MM.1S (cell line): ENCODE measurements around the gene GPC1.

ENCODE experiments used
- DNase-seq: peaks from one replicate; pipeline ENCODE4 v3.0.0-alpha.2; 2015
- H2AFZ ChIP-seq: fragments of 300-600 bp; sonication (generic); 2 replicates; pipeline ENCODE4 v1.6.0; 2016; ENCODE audit warnings: antibody characterized with exemption, low read length
- H3F3A ChIP-seq: fragments of 300-600 bp; sonication (generic); 2 replicates; pipeline ENCODE4 v1.6.1; 2016; ENCODE audit warnings: mild to moderate bottlenecking, antibody characterized with exemption, low read length, moderate library complexity, mixed read lengths; ENCODE audit not compliant: insufficient read depth
- H3K27ac ChIP-seq: fragments of 300-600 bp; sonication (generic); 2 replicates; pipeline ENCODE4 v1.5.1; 2016; ENCODE audit warnings: mild to moderate bottlenecking, low read length
- H3K27me3 ChIP-seq: fragments of 300-600 bp; sonication (generic); replicated peaks from 2 replicates; pipeline ENCODE4 v1.6.0; 2016; ENCODE audit warnings: low read length; ENCODE audit not compliant: insufficient read depth
- H3K36me3 ChIP-seq: fragments of 300-600 bp; sonication (generic); replicated peaks from 2 replicates; pipeline ENCODE4 v1.6.1; 2016; ENCODE audit warnings: mild to moderate bottlenecking, low read length, mixed read lengths; ENCODE audit not compliant: insufficient read depth
- H3K4me1 ChIP-seq: fragments of 300-600 bp; sonication (generic); 2 replicates; pipeline ENCODE4 v1.6.1; 2016; ENCODE audit warnings: low read length, mixed read lengths
- H3K4me2 ChIP-seq: fragments of 300-600 bp; sonication (generic); 2 replicates; pipeline ENCODE4 v1.6.0; 2016; ENCODE audit warnings: low read depth, low read length
- H3K4me3 ChIP-seq: fragments of 300-600 bp; sonication (generic); 2 replicates; pipeline ENCODE4 v1.5.1; 2016; ENCODE audit warnings: low read length, mixed read lengths
- H3K79me2 ChIP-seq: fragments of 300-600 bp; sonication (generic); 2 replicates; pipeline ENCODE4 v1.6.1; 2016; ENCODE audit warnings: mixed run types, low read length, mixed read lengths
- H3K9ac ChIP-seq: fragments of 300-600 bp; sonication (generic); 2 replicates; pipeline ENCODE4 v1.6.1; 2016; ENCODE audit warnings: low read length, mixed read lengths
- H3K9me2 ChIP-seq: fragments of 300-600 bp; sonication (generic); replicated peaks from 2 replicates; pipeline ENCODE4 v1.6.1; 2016; ENCODE audit warnings: mild to moderate bottlenecking, low read length, mixed read lengths; ENCODE audit not compliant: insufficient read depth
- H3K9me3 ChIP-seq: fragments of 300-600 bp; sonication (generic); replicated peaks from 2 replicates; pipeline ENCODE4 v1.6.1; 2016; ENCODE audit warnings: mild to moderate bottlenecking, low read length, mixed read lengths; ENCODE audit not compliant: insufficient read depth
- H4K20me1 ChIP-seq: fragments of 300-600 bp; sonication (generic); 2 replicates; pipeline ENCODE4 v1.6.1; 2016; ENCODE audit warnings: mild to moderate bottlenecking, low read length, moderate library complexity, mixed read lengths; ENCODE audit not compliant: insufficient read depth
- EZH2 ChIP-seq: fragments of 300-600 bp; sonication (generic); optimal IDR thresholded peaks from 2 replicates; pipeline ENCODE3; 2017; ENCODE audit warnings: low read depth, mild to moderate bottlenecking, antibody characterized with exemption, low read length, mixed read lengths
- EZH2phosphoT487 ChIP-seq: fragments of 300-600 bp; sonication (generic); IDR thresholded peaks from 2 replicates; pipeline ENCODE4 v1.6.1; 2018; ENCODE audit warnings: antibody characterized with exemption, low read length
- TF ChIP-seq, protein P1 (sequence below): fragments of 300-600 bp; sonication (generic); IDR thresholded peaks from 2 replicates; pipeline ENCODE4 v1.5.1; 2016; ENCODE audit warnings: antibody characterized with exemption, low read length, mixed read lengths

The GPC1 gene

DNA sequence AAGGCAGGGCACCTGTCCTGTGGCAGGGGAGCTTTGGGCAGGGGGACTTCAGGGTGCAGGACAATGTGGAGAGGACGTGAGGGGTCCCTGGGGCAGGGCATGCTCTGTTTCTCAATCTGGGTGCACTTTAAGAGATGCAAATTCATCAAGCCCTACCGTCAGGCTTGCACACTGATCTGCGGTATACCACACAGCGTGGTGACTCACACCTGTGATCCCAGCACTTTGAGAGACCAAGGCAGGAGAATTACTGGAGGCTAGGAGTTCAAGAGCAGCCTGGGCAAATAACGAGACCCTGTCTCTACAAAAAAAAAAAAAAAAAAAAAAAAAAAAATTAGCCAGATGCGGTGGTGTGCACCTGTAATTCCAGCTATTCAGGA lies 10.2 kb upstream of the GPC1 start:
- no peaks in the 10 kb centered on the region for H3K9me2 ChIP-seq
- no peak overlapping the region for H3K4me3 ChIP-seq
- H3K27me3 ChIP-seq, result peaks cover 30% of the 10 kb centered on the region
- no peaks in the 10 kb centered on the region for H3K9me3 ChIP-seq
- H2AFZ ChIP-seq, result no peak overlapping the region
- H3K27ac ChIP-seq, result no peak overlapping the region
- DNase-seq, result peak; percentile 13
- TF ChIP-seq, protein P1, sequence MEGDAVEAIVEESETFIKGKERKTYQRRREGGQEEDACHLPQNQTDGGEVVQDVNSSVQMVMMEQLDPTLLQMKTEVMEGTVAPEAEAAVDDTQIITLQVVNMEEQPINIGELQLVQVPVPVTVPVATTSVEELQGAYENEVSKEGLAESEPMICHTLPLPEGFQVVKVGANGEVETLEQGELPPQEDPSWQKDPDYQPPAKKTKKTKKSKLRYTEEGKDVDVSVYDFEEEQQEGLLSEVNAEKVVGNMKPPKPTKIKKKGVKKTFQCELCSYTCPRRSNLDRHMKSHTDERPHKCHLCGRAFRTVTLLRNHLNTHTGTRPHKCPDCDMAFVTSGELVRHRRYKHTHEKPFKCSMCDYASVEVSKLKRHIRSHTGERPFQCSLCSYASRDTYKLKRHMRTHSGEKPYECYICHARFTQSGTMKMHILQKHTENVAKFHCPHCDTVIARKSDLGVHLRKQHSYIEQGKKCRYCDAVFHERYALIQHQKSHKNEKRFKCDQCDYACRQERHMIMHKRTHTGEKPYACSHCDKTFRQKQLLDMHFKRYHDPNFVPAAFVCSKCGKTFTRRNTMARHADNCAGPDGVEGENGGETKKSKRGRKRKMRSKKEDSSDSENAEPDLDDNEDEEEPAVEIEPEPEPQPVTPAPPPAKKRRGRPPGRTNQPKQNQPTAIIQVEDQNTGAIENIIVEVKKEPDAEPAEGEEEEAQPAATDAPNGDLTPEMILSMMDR, result no peak
- TF ChIP-seq EZH2 (no peak), EZH2phosphoT487 (no peak)
- no peaks in the 10 kb centered on the region for H3K79me2 ChIP-seq
- peaks cover 12% of the 10 kb centered on the region; the same call in 1 of the 2 replicates for H3K4me1 ChIP-seq
- no peak overlapping the region for H3K4me2 ChIP-seq
- H4K20me1 ChIP-seq, result no peaks in the 10 kb centered on the region
- H3F3A ChIP-seq, result peaks cover 21% of the 10 kb centered on the region
- no peaks in the 10 kb centered on the region for H3K36me3 ChIP-seq
- H3K9ac ChIP-seq, result no peak overlapping the region

DNA sequence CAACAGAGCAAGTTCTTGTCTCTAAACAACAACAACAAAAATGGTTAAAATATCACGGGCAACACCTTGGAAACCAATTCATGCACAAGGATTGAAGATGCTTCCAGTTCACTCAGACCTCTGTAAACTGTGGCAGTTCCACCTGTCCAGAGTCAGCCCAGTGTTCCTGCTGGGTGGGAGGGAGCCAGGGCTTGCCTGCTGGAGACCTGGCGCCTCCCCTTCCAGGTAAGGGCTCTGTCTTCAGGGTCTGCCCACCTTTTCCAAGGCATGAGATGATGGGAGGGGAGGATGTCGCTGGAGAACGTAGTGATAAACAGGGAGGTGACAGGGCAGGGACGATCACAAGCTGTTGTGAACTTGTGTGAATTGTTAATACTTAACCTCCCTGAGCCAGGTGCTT lies 9.8 kb upstream of the GPC1 start:
- H4K20me1 ChIP-seq, result no peaks in the 10 kb centered on the region
- peaks cover 12% of the 10 kb centered on the region; the same call in 1 of the 2 replicates for H3K4me1 ChIP-seq
- peaks cover 30% of the 10 kb centered on the region for H3K27me3 ChIP-seq
- no peak overlapping the region for H3K27ac ChIP-seq
- no peaks in the 10 kb centered on the region for H3K9me3 ChIP-seq
- H3K9ac ChIP-seq, result no peak overlapping the region
- TF ChIP-seq EZH2 (no peak), EZH2phosphoT487 (no peak)
- TF ChIP-seq, protein P1, result no peak
- no peaks in the 10 kb centered on the region for H3K9me2 ChIP-seq
- DNase-seq, result no peak
- no peak overlapping the region for H2AFZ ChIP-seq
- H3K4me2 ChIP-seq, result no peak overlapping the region
- H3K36me3 ChIP-seq, result no peaks in the 10 kb centered on the region
- H3K79me2 ChIP-seq, result no peaks in the 10 kb centered on the region
- H3F3A ChIP-seq, result peaks cover 21% of the 10 kb centered on the region
- H3K4me3 ChIP-seq, result no peak overlapping the region

DNA sequence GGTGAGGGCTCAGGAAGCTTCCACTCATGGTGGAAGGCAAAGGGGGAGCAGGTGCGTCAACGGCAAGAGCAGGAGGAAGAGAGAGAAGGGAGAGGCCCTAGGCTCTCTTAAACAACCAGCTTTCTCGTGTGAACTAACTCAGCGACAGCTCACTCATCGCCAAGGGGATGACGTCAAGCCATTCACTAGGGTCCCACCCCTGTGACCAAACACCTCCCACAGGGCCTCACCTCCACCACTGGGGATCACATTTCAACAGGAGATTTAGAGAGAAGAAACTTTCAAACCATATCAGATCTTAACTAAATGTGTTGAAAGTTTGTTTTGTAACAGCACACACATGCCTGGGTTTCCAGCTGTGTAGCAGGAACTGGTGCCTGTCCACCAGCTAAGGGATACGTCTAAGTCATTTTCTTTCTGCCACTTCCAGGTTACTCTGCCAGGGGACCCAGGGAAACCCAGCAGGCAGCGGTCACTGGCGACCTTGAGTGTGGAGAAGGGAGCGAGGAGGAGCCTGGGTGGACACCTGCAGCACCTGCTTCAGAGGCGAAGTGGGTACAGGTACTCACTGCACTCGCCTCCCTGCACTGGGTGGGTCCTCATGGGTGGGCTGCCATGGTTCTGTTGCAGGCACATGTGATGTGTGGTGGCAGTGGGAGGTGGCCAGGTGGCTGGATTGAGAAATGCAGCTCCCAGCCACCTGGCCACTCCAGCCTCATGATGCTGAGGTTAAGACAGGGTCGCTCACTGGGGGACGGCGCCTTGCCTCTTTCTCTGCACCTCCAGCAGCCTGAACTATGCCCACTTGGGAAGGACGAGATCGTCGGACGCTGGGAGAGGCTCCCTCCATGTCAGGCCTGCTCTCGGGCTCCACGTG lies 8.4 kb upstream of the GPC1 start:
- Histone ChIP-seq H3K4me2 (peak overlapping the region; percentile 29; the same call in 1 of the 2 replicates), H3K9me3 (no peaks in the 10 kb centered on the region)
- TF ChIP-seq, protein P1, result no peak
- TF ChIP-seq EZH2phosphoT487, result no peak
- TF ChIP-seq EZH2, result no peak

More for the DNA sequence above, 8.4 kb upstream of the GPC1 start:
- H3F3A ChIP-seq, result peaks cover 21% of the 10 kb centered on the region
- no peak overlapping the region for H3K4me3 ChIP-seq
- no peaks in the 10 kb centered on the region for H4K20me1 ChIP-seq
- DNase-seq, result peak; percentile 55
- H3K27me3 ChIP-seq, result peaks cover 44% of the 10 kb centered on the region
- H3K36me3 ChIP-seq, result no peaks in the 10 kb centered on the region
- H3K4me1 ChIP-seq, result peaks cover 12% of the 10 kb centered on the region; the same call in 1 of the 2 replicates
- no peak overlapping the region for H2AFZ ChIP-seq
- no peak overlapping the region; the same call in 1 of the 2 replicates for H3K9ac ChIP-seq
- H3K9me2 ChIP-seq, result no peaks in the 10 kb centered on the region
- H3K79me2 ChIP-seq, result no peaks in the 10 kb centered on the region
- peak overlapping the region; percentile 74 for H3K27ac ChIP-seq
